ENCODE data around the gene KLF5.
A peak's percentile ranks its signal among the peaks of the same experiment; 100 is the strongest.

KLF5 gene

GRCh38 chr13:73059460-73060250, 850 bp downstream of the KLF5 start:
- no peak for DNase-seq (ENCODE audit: low read depth)

GRCh38 chr13:73060251-73061160, 1.7 kb downstream of the KLF5 start:
- DNase-seq (ENCODE audit: low read depth): peak; percentile 41

- DNase-seq (ENCODE audit: low read depth): no peak
Observed at GRCh38 chr13:73061473-73061872, 2.7 kb downstream of the KLF5 start.

- no peak for DNase-seq (ENCODE audit: low read depth)
Observed at GRCh38 chr13:73061876-73062275, 3.1 kb downstream of the KLF5 start.

- DNase-seq (ENCODE audit: low read depth): no peak
Observed at GRCh38 chr13:73062468-73062867, 3.7 kb downstream of the KLF5 start.

- no peak for DNase-seq (ENCODE audit: low read depth)
Observed at GRCh38 chr13:73063166-73063565, 4.4 kb downstream of the KLF5 start.

GRCh38 chr13:73065036-73065435, 6.2 kb downstream of the KLF5 start:
- DNase-seq (ENCODE audit: low read depth): no peak

- DNase-seq (ENCODE audit: low read depth): no peak
Observed at GRCh38 chr13:73065665-73066340, 7.0 kb downstream of the KLF5 start.

- DNase-seq (ENCODE audit: low read depth): no peak
Observed at GRCh38 chr13:73069206-73069805, 10.5 kb downstream of the KLF5 start.

GRCh38 chr13:73070451-73071098, 11.8 kb downstream of the KLF5 start:
- DNase-seq (ENCODE audit: low read depth): no peak

- DNase-seq (ENCODE audit: low read depth): no peak
Observed at GRCh38 chr13:73072239-73072900, 13.6 kb downstream of the KLF5 start.

GRCh38 chr13:73073050-73073449, 14.2 kb downstream of the KLF5 start:
- DNase-seq (ENCODE audit: low read depth): no peak

- DNase-seq (ENCODE audit: low read depth): no peak
Observed at GRCh38 chr13:73074014-73074413, 15.2 kb downstream of the KLF5 start.

- DNase-seq (ENCODE audit: low read depth): no peak
Observed at GRCh38 chr13:73074926-73075325, 16.1 kb downstream of the KLF5 start.

- DNase-seq (ENCODE audit: low read depth): no peak
Observed at GRCh38 chr13:73075546-73075945, 16.7 kb downstream of the KLF5 start.

- DNase-seq (ENCODE audit: low read depth): no peak
Observed at GRCh38 chr13:73075954-73076353, 17.1 kb downstream of the KLF5 start.

- no peak for DNase-seq (ENCODE audit: low read depth)
Observed at GRCh38 chr13:73077865-73078264, 19.1 kb downstream of the KLF5 start.

GRCh38 chr13:73079359-73079758, 20.6 kb downstream of the KLF5 start:
- DNase-seq (ENCODE audit: low read depth): no peak

- no peak for DNase-seq (ENCODE audit: low read depth)
Observed at GRCh38 chr13:73081256-73081915, 22.6 kb downstream of the KLF5 start.

GRCh38 chr13:73082471-73082870, 23.7 kb downstream of the KLF5 start:
- DNase-seq (ENCODE audit: low read depth): no peak

- DNase-seq (ENCODE audit: low read depth): no peak
Observed at GRCh38 chr13:73082895-73083294, 24.1 kb downstream of the KLF5 start.
